HG02759 (cell line): ENCODE data around the gene PATZ1.
"Not testable (repeated sequence)": the region's sequence is repeated elsewhere in the genome, so short reads cannot be mapped to it uniquely, and the experiment has no call there.

Source experiments
- ATAC-seq: cut with Tn5 transposase; IDR thresholded peaks from one replicate; pipeline ENCODE4 v1.9.1; 2021; ENCODE audit warnings: mild to moderate bottlenecking, moderate library complexity; ENCODE audit not compliant: unreplicated experiment

Gene PATZ1

GRCh38 chr22:31346255-31346732 lies at the start of gene PATZ1:
PATZ1 (minus strand) TSS chr22:31346346; CDS start chr22:31345602, 744 bp downstream.
- peak; percentile 32 for ATAC-seq

DNA sequence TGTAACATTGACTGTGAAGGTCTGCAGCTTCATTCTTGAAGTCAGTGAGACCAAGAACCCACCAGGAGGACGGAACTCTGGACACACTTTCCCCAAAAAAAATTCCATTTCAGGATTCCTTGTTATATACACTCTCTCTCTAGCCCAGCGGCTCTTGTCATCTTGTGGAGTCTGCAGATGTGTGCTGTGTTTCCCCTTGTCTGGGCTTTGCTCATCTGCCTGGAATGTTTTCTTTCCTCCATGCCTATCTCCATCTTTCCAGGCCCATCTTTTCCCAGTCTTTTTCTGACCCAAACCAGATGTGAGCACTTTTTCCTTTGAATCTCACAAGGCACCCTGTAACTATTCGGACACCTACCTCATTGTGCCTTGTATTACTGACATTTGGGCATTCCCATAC lies 48.2 kb upstream of the PATZ1 start:
- no peak for ATAC-seq

DNA sequence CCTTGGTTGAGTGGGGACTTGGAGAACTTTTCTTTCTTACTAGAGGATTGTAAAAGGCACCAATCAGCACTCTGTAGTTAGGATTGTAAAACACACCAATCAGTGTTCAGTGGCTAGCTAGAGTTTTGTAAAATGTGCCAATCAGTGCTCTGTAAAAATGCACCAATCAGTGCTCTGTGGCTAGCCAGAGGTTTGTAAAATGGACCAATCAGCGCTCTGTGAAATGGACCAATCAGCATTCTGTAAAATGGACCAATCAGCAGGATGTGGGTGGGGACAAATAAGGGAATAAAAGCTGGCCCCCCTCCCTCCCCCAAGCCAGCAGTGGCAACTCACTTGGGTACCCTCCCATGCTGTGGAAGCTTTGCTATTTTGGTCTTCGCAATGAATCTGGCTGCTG lies 47.7 kb upstream of the PATZ1 start:
- ATAC-seq: no peak

DNA sequence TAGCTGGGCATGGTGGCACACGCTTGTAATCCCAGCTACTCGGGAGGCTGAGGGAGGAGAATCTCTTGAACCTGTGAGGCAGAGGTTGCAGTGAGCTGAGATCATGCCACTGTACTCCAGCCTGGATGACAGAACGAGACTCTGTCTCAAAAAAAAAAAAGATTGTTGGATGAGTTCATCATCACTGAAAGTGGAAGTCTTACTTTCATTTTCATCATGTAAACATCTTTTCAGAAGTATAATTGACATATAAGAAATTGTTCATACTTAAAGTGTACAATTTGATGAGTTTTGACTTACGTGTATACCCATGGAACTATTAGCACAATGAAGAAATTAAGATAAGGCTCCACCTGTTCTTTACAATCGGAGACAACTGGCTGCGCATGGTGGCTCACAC lies 32.5 kb upstream of the PATZ1 start:
- ATAC-seq: not testable (repeated sequence)

- ATAC-seq: no peak
These were observed 32.0 kb upstream of the PATZ1 start for GRCh38 chr22:31378123-31378522.

DNA sequence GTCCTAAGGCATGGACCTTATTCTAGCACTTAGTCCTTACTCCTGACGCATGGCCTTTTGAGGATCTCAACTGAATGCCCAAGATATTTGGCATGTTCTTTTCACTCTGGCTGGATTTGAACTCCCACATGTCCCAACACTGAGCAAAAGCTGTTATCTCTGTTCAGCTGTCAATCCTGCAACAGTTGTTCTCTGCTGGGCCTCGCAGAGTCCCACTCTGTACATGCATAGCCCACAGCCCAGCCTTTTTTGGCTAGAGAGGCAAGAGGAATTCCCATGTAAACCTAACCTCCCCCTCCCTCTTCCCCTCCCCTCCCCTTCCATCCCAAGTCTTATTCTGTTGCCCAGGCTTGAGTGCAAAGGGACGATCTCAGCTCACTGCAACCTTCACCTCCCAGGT lies 31.5 kb upstream of the PATZ1 start:
- no peak for ATAC-seq

DNA sequence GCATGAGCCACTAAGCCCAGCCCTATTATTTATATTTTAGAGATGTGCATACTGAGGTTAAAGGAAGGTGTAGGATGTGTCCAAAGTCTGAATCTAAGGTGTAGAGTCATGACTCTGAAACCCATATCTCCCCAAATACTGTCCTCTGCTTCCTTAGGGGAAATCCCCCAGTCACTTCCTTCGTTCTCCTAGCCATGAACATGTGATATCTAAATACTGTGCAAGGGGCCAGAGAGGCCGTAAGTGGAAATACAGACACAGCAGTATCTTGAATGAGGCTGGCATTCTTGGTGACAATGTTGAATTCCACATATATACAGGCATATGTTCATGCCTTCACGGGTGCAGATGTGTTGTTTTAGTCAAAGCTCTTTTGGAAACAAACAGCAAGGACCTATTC lies 21.3 kb upstream of the PATZ1 start:
- no peak for ATAC-seq

GRCh38 chr22:31363885-31364465 lies 17.8 kb upstream of the PATZ1 start:
- no peak for ATAC-seq

GRCh38 chr22:31361743-31362142 lies 15.6 kb upstream of the PATZ1 start:
- ATAC-seq: no peak

GRCh38 chr22:31360029-31360428 lies 13.9 kb upstream of the PATZ1 start:
- ATAC-seq: no peak

DNA sequence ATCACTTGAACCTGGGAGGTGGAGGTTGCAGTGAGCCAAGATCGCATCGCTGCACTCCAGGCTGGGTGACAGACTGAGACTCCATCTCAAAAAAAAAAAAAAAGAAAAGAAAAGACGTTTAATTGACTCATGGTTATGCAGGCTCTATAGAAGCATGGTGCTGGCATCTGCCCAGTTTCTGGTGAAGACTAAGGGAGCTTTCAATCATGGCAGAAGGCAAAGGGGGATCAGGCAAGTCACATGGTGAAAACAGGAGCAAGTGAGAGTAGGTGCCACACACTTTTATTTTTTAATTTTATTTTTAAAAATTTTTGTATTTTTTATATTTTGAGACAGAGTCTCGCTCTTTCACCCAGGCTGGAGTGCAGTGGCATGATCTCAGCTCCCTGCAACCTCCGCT lies 8.4 kb upstream of the PATZ1 start:
- ATAC-seq: no peak

DNA sequence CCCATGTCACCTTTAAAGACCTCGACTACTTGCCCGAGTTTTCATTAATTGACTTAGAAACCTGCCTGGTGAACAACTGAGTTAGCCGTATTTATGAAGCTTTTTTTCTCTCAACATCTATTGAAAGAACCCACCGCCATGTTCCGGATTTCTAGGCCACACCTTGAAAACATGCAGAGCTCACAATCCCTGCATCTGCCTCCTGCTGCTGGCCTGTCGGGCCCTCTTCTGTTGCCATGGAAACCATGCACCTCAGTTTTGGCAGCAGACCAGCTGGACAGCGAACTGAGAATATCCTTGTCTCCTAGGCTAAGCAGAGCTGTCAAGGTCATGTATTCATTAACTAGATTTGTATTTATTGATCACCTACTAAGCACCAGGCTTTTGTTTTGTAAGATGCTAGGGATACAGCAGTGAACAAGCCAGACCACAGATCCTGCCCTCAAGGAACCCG lies 4.3 kb upstream of the PATZ1 start:
- ATAC-seq: no peak

DNA sequence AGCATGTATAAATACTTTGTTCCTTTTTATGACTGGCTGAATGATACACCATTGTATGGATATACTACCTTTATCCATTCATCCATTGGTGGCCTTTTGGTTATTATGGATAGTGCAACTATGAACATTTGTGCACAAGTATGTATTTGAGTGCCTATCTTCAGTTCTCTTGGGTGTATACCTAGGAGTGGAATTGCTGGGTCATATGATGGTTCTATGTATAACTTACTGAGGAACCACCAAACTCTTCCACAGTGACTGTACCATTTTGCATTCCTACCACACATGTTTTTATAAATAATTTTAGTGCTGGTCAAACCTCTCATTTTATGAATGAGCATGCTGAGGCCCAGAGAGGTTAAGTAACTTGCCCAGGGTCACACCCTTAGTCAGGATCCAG lies 3.8 kb upstream of the PATZ1 start:
- no peak for ATAC-seq

GRCh38 chr22:31348766-31349165 lies 2.6 kb upstream of the PATZ1 start:
- ATAC-seq: no peak

DNA sequence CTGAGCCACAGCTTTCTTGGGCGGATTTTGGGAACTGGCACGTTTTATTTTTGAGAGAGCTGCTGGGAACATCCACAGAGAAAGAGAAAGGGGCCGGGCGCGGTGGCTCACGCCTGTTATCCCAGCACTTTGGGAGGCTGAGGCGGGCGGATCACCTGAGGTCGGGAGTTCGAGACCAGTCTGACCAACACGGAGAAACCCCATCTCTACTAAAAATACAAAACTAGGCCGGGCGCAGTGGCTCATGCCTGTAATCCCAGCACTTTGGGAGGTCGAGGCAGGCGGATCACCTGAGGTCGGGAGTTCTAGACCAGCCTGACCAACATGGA lies 1.8 kb upstream of the PATZ1 start:
- not testable (repeated sequence) for ATAC-seq

- no peak for ATAC-seq
These were observed 1.3 kb upstream of the PATZ1 start for GRCh38 chr22:31347251-31348008.

- ATAC-seq: no peak
These were observed 646 bp upstream of the PATZ1 start for GRCh38 chr22:31346733-31347250.

- ATAC-seq: peak; percentile 61
These were observed 553 bp downstream of the PATZ1 start for GRCh38 chr22:31345331-31346254.

GRCh38 chr22:31344578-31345330 lies 1.4 kb downstream of the PATZ1 start:
- no peak for ATAC-seq

DNA sequence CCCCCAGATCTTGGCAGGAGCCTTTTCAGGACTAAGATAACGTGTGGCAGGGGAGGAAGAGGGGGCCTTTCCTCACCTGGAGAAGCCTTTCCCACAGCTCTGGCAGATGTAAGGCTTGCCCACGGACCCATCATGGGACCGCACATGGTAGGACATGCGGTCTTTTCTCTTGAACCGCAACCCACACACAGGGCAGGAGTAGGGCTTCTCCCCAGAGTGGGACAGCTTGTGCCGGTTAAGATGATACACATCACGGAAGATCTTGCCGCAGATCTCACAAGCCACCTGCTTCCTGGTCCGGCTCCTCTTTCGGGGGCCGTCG lies 1.9 kb downstream of the PATZ1 start:
- ATAC-seq: no peak
